Amniotic epithelial cell (primary cell): ENCODE results near the gene NKX1-1.
"Not testable (repeated sequence)": the region's sequence is repeated elsewhere in the genome, so short reads cannot be mapped to it uniquely, and the experiment has no call there.

ENCODE experiments used
- DNase-seq: peaks from one replicate; pipeline ENCODE4 v3.0.0-alpha.2; 2010; ENCODE audit warnings: low read depth

NKX1-1 gene

DNA sequence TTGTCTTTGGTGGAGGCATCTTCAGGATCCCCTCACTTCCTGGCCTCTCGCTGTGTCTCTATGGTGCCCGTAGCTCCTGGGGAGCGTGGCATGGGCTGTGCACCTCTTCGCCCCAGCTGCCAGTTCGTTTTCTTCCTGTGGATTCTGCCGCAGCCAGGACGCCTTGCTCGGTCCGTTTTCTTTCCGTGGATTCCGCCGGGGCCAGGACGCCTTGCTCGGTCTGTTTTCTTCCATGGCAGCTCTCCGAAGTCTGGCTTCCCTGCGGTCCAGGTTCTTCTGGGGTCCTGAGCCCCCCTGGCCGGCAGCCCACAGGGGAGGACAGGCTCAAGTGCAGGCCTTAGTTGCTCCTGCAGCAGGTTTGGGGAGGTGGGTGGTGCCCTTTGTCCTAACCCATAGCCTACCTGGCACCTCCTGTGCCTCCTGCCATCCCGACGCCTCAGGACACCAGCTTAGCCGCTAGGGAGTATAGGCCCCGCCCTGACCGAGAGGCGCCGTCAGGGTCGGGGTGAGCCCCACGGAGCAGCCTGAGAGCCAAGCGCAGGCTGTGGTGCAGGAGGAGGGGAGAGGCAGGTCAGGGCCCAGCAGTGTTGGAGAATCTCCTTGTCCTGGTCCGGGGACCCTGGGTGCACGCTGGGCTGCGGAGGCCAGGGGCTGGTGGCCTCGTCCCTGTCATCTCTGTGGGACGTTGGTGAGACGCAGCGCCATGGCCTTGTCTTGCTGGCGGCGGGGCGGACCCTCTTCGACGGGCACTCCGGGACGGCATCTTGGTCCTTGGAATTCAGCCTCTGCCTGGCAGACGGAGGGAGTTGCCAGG lies 32.1 kb downstream of the NKX1-1 start:
- DNase-seq: no peak

- DNase-seq: not testable (repeated sequence)
Measured at GRCh38 chr4:1372576-1372975, 33.7 kb downstream of the NKX1-1 start.

DNA sequence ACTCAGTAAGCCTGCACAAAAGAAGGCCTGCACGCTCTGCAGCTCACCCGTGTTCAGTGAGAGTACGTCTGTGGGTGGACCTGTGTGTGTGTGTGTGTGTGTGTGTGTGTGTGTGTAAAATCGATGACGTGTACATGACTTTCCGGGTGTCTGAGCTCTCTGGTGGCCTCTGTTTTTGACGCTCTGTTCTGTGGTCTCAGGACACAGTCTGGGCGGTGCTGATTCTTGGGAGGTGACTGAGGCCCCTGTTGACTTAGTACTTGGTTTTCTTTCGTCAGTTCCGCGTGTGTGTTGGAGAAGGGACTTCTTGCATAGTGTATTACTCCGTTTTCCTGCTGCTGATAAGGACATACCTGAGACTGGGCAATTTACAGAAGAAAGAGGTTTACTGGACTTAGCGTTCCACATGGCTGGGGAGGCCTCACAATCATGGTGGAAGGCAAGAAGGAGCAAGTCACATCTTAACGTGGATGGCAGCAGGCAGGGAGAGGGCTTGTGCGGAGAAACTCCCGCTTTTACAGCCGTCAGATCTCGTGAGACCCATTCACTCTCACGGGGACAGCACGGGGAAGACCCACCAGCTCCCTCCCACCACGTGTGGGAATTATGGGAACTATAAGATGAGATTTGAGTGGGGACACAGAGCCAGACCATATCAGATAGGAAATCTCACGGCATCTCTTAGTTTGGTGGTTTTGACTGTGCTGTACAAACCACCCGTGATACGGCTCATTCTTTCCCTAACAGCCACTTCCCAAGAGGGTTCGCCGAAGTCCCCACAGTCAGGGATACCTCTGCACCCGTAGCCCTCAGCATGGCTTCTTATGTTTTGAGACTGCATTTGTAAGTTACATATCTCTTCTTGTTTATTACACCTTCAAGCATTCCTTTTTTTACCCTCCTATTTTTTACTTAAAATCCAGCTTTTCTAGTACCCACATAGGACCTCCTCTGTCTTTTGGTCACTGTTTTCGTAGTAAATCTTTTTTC lies 34.8 kb downstream of the NKX1-1 start:
- DNase-seq: no peak

- no peak for DNase-seq
Measured at GRCh38 chr4:1370321-1371124, 35.7 kb downstream of the NKX1-1 start.

DNA sequence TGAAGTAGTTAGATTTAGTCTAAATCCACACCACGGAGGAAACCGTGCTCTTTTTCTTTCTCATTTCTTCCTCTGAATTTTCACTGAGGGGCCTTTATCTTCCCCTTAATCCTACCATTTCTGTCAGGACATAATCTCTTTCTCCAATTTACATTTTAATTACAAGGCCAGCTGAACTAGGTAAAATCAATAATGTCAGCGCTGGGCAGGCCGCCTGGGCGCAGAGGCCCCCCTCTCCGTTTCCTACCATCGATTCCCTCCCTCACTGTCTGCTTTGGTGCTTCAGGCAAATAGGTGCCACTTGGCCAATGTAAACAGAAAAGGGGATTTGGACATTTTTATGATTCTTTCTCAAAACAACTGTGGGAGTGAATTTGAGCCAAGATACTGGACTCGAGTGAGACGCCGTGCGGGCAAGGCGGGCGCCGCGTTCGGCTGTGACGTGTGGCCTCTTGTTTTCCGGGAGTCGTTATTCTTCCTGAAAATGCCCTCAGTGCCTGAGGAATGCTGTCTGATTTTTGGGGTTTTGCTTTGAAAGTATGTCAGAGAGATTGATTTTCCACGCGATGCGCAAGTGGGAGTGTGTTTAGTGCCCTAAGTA lies 36.7 kb downstream of the NKX1-1 start:
- DNase-seq: no peak

GRCh38 chr4:1369091-1369450 lies 37.2 kb downstream of the NKX1-1 start:
- no peak for DNase-seq

DNA sequence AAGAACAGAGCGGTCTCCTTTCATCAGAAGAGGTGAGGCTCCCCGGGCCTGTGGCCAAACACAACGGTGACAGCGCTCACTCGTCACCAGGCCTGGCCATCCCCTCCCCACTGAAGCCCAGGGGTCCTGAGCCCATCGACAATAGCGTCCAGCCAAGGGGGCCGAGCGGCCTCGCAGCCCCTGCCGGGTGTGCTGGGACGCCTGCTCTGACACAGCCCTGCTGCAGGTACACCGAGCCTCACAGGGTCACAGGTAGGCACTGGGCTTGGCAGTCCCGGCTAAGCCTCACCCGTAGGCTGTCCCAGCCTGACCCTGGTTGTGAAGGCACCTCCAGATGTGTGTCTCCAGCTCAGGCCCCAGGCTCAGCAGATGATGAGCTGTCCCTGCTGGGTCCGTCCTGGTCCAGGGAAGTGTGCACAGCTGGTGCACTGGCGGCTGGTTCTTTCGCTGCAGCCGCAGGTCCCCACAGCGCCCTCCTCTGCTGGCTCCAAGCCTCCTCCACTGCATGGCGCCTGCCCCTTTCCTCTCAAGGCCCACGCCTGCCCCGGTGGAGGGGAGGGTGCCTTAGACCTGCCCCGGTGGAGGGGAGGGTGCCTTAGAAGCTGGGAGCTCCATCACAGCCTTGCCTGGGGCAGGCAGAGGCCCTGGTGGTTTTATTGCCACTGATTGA lies 37.7 kb downstream of the NKX1-1 start:
- DNase-seq: no peak

DNA sequence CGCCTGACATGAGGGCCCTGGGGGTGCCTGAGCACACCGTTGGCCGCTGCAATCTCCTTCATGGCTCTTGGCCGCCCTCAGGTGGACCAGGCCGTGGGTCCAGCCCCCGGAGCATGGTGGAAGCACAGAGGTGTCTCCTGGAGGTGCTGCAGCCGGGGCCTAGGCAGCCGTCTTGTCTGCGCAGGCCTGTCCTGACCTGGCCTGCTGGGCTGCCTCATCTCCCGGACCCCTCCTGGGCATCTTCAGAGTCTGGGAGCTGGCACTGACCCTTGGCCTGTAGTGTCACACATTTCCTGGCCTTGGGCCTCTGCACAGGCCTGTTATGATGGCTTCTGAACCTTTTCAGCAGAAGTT lies 38.3 kb downstream of the NKX1-1 start:
- no peak for DNase-seq

- no peak for DNase-seq
Measured at GRCh38 chr4:1367230-1367935, 38.9 kb downstream of the NKX1-1 start.

DNA sequence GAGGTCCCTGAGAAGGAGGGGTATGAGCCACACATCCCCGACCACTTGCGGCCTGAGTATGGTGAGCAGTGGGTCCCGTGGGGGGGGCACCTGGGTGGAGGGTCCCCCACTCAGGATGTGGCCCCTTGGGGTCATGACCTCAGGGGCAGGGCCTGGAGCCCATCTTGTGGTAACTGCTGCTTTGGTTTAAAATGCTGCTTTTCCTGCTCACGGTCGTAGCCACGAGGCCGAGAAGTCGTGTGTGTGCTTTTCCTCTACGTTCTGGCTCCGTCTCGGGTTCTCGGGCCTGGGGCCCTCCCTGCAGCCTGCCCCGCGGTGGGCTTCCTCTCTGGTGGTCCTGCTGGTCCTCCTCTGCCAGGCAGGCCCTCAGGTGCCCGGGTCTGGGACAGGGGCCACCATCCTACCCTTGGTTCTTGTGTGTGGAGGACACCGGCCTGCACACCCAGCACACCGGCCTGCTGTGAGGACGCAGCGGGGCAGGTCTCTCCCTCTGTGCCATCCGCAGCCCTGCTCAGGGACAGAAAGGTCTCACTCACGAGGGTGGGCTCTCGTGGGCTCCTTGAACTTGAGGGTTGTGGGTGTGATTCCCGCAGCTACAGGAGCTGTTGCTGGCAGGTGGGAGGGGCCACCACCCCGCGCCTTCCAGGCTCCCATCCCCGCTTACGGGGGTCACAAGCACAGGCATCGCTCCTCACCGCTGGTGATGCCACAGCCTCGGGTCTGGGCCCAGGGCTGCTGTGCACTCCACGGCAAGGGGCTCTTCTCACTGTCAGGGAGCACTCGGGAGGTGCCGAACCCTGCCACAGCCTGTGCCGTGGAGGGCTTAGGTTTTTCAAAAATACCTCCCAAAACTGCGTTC lies 39.6 kb downstream of the NKX1-1 start:
- DNase-seq: no peak

- DNase-seq: no peak
Measured at GRCh38 chr4:1365271-1366178, 40.7 kb downstream of the NKX1-1 start.

- DNase-seq: no peak
Measured at GRCh38 chr4:1364748-1365147, 41.5 kb downstream of the NKX1-1 start.

DNA sequence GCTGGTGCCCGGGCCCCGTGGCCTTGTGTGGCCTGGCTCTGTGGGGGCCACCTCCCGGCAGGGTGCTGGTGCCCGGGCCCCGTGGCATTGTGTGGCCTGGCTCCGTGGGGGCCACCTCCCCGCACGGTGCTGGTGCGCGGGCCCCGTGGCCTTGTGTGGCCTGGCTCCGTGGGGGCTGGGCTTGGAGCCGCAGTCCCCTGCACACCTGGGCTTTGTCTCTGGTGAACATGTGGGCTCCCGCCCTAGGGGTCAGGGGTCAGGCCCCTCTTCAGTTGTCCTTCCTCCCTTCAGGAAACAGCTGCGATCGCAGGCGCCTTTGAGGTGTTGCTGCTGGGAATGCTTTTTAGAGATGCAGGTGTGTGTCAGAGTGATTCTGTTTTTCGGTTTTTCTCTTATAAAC lies 42.0 kb downstream of the NKX1-1 start:
- no peak for DNase-seq

GRCh38 chr4:1363513-1363912 lies 42.7 kb downstream of the NKX1-1 start:
- DNase-seq: no peak

- DNase-seq: no peak
Measured at GRCh38 chr4:1362521-1362920, 43.7 kb downstream of the NKX1-1 start.

- DNase-seq: no peak
Measured at GRCh38 chr4:1362046-1362445, 44.2 kb downstream of the NKX1-1 start.

GRCh38 chr4:1361431-1361830 lies 44.8 kb downstream of the NKX1-1 start:
- no peak for DNase-seq

DNA sequence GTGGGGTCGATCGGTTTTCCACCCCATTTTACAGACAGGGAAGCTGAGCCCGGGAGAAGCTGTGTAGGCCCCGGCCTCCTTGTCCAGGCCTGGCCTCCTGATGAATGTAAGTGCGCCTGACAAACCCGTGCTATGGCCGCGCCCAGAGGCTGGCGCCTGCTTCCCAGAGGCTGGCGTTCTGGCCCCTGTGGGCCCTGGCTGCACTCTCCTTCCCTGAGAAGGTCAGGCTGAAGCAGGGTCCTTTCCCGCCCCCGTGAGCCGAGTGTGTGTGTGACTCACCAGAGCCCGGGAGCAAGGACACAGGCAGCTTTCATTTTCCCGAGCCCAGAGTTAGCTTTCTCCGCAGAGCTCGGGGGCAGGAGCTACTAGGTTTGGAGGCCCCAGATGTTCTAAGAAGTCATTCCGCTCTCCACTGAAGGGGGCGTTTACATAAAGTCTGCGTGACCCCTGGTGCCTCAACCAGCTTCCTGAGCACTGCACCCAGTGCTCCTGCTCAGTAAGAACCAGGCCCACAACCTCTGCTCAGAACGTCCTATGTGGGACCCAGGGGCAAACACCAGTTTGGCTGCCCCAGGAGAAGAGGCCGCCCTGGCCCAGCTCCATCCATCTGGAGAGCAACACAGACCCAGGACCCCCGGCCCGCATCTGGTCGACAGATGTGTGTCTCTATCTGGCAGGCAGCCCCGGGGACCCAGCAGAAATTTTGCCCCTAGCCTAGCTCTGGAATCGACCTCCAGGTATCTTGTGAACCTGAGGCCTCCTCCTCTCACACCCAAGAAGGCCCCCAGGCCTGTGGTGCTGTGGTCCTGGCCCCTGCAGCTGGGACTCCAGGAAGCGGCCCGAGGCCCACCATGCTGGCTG lies 45.6 kb downstream of the NKX1-1 start:
- peak; percentile 45 for DNase-seq
